ENCODE results near the gene SLC43A2.

GRCh38 chr17:1625581-1625980 lies 3.1 kb downstream of the SLC43A2 start:
- no peak for TF ChIP-seq CTCF (optimal IDR thresholded peaks at IDR 0.05 in 1 of 3, IDR thresholded peaks at IDR 0.05 in 1 of 3, conservative IDR thresholded peaks at IDR 0.05 in 1 of 3; ENCODE audit: extremely low read depth in 1 of 3, insufficient read depth in 2 of 3, low read length in 3 of 3)
- TF ChIP-seq EZH2 (IDR thresholded peaks at IDR 0.05; ENCODE audit: low read length) = no peak
